Measurements from ENCODE around the gene LBHD1. TPM values are rescaled to one million over a fixed set of nuclear protein-coding genes. Genes with fewer than 3 reads are reported as not detected.
"Not testable (repeated sequence)": the region's sequence is repeated elsewhere in the genome, so short reads cannot be mapped to it uniquely, and the experiment has no call there.

LBHD1 gene
- polyA plus RNA-seq, 3 donors, result 8.6 to 11.6 (median 10.6) TPM

DNA sequence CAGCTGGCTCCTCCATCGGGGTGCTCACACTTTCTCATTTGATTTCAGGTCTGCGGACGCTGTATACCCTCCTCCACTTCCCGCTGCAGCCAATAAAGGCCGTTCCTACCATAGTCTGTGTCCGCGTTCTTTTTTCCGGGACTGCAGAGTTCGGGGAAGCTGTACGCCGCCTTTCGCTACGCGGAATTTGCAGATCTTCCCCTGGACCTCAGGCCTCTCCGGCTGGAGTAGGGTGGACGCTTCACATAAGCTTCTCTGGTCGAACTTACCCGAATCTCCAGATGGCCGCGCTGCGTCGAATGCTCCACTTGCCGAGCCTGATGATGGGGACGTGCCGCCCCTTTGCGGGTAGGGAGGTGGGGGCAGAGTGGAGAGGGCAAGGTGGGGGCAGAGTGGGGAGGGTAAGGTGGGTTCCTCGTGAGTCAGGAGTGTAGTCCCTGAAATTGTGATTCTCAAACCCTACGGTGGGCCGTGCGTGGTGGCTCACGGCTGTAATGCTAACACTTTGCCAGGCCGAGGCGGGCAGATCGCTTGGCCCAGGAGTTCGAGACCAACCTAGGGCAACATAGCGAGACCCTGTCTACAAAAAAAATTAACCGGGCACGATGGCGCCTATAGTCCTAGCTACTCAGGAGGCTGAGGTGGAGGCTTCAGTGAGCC is 6.3 kb downstream of the LBHD1 start:
- DNase-seq, result peak; percentile 70

DNA sequence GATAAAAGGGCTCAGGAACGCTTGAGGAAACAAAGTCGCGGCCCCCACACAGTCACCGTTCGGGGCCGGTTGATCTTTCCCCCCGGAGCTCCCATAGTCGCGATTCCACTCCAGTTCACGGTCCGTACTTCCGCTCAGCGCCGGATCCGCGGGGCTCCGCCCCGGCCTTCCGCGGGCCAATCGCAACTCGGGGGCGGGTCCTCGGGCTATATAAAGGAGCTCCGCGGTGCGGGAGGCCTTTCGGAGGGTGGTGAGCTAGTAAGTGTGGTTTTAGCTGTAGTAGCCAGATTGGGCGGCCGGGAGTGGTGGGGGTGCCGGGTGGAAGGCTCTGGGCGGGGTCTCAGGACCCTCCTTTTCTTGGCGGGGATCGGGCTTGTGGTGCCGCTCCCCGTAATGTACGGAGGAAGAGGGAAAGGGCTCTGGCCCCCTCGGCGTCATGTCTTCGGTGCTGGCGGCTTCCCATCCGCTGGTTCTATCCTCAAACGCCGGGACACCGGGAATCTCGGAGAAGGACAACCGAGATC is 6.9 kb downstream of the LBHD1 start, which contains the start of the genes C11orf98 and CSKMT:
Gene C11orf98, minus strand, starts transcription at position 136 of the 524 bp plus-strand sequence. Its CDS starts 41 bp downstream, at position 95.
Gene CSKMT, plus strand, starts transcription at position 238 of the 524 bp plus-strand sequence. CDS start 568 bp downstream, outside the sequence.
- peak; percentile 96 for DNase-seq

DNA sequence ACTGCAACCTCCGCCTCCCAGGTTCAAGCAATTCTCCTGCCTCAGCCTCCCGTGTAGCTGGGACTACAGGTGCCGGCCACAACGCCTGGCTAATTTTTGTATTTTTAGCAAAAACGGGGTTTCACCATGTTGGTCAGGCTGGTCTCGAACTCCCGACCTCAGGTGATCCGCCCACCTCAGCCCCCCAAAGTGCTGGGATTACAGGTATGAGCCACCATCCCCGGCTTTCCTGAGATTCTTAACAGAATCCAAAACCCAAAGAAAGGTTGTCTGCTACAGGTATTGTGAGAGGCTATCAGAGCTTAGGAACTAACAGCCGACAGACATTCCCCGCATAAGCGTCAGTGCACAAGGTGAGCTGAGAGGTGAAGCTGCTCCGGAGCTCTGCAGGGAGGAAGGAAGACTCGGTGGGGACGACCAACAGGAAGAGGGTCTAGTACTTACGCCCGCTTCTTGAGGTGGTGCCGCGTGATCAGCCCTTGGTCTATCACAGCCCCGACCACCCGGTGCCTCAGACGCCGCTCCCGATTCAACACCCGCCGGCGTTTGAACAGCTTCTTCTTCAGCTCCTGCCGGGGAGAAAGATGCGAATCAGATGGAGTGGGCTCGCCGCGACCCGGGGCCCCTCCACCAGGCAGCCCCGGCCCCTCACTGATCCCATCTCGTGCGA is 7.5 kb downstream of the LBHD1 start:
- peak; percentile 73 for DNase-seq

DNA sequence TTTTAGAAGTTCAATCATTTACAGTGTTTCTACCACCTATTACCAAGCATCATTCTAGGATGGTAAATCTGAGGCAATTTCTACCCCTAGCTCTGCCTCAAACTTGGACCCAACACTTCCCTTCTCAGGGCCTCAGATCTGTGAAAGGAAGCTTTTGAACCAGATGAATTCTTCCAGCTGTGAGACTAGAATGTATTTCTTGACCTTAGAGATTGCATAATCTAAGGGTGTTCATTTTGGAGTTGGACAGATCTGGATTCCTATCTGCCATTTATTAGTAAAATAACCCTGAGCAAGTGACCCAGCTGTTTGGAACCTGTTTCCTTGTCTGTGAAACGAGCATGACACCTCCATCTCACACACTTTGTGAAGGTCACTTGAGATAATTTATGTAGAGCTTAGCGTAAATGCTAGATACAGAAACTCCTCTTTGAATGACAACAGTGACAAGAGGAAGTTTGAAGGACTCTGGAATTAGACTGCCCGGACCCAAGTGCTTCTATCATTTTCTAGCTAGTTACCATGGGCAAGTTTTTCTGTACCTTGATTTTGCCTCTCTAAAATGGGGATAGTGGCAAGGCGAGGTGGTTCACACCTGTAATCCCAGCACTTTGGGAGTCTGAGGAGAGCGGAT is 15.2 kb downstream of the LBHD1 start:
- no peak for DNase-seq

DNA sequence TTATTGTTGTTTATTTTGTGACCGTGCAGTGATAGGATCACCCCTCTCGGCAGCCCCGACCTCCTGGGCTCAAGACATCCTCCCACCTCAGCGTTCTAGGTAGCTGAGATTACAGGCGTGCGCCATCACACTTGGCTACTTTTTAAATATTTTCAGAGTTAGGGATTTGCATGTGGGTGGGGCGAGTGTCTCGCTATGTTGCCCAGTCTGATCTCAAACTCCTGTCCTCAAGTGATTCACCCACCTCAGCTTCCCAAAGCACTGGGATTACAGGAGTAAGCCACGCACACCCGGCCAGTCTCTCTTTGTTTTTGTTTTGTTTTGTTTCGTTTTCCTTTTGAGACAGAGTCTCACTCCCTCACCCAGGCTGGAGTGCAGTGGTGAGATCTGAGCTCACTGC is 17.8 kb downstream of the LBHD1 start:
- no peak for DNase-seq

DNA sequence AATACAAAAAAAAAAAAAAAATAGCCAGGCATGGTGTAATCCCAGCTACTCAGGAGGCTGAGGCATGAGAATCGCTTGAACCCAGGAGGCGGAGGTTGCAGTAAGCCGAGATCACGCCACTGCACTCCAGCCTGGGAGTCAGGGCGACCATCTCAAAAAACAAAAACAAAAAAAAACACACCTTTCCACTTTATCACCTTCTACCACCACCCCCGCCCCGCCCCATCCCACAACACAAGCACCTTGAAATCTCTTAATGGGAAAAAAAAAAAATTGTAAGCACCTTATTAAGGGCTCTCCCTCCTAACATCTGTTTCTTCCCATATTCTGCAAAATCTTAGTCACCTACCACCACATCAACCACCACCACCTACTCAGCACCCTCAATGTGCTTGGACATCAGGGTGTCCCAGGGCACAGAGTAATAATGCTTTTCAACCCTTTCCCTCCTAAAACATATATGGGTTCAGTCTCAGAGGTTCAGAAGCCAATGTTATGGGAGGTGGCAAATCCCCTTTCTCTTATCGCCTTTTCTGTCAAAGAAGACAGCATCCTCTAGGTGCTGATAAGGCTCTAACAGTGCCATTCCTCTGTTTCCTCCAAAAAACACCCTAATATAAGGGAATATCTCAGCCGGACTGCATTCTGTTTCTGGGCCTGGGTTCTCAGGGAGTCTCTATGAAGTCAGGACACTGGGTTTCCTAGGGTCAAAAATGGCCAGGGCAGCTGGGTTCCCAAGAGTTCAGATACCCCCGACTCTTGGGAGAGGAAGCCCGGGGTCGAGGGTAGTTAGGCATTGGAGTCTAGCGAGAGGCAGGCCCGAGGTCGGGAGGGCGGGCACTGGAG is 19.7 kb downstream of the LBHD1 start:
- no peak for DNase-seq

DNA sequence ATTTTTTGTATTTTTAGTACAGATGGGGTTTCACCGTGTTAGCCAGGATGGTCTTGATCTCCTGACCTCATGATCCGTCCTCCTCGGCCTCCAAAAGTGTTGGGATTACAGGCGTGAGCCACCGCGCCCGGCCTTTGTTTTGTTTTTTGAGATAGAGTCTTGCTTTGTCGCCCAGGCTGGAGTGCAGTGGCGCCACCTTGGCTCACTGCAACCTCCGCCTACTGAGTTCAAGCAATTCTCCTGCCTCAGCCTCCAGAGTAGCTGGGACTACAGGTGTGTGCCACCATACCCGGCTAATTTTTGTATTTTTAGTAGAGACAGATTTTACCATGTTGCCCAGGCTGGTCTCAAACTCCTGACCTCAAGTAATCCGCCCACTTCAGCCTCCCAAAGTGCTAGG is 21.8 kb downstream of the LBHD1 start:
- DNase-seq, result not testable (repeated sequence)

DNA sequence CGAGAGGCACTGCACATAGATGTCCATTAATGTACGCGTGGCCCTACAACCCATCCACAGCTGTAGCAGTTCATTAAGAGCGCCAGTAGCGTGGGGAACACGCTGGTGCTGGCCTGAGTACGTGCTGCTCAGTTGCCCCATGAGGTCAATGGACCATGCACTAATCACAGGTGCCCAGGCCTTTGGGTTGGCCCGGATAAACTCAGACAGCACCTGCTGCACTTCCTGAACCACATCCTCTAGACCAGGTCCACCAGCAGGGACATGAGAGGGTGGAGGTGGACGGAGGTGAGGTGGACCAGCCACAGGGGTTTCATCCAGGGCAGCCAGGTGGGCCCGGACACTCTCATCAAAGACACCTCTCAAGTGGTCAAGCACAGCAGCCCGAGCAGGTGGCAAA is 22.6 kb downstream of the LBHD1 start:
- no peak for DNase-seq

DNA sequence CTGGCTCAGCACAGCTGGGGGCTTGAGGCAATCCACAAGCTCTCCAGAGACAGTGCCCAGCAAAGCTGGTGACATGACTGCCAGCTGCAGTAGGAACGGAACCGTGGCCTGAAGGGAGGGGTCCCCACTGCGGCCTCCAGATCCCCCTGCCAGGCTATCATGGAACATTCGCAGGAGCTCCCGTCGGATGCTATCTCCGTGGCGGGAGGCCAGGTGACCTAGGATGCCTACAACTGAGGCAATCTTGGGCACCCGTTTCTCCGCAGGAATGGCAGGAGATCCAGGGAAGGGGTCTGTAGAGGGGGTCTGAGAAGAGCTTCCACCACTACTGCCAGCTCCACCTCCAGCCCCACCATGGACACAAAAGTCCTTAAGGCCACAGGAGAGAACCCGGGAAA is 23.1 kb downstream of the LBHD1 start:
- no peak for DNase-seq

DNA sequence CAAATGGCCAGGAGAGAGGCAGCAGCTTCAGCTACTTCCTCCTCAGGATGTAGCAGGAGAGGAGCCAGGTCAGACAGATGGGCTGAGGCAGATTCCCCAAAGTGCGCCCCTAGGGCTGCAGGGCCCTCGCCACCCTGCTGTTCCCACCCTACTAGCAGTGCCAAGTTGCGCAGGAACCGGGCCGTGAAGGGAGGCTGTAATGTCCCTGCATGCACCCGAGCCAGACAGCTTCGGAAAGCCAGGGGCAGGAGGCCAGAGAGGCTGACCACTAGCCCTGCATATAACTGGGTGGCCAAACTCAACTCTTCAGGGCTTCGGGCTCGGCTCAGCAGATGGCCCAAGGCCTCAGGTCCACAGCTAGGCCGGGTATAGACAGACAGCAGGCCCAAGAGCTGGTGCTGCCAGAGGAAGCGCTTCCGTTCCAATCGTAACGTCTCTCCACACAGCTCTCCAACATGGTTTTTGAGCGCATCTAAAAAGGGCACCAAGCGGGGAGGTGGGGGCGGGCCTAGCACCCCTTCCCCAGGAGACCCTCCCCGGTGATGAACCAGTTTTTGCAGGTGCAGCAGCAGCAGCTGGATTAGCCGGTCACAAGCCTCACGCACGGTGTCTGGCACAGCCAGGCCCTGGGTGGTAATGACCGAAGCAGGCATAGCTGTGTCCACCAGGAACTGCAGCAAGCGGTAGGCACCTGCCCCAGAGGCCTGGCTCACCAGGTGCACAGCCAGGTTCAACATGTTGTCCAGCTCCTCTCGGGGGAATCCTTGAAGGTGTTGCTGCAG is 23.7 kb downstream of the LBHD1 start:
- no peak for DNase-seq

DNA sequence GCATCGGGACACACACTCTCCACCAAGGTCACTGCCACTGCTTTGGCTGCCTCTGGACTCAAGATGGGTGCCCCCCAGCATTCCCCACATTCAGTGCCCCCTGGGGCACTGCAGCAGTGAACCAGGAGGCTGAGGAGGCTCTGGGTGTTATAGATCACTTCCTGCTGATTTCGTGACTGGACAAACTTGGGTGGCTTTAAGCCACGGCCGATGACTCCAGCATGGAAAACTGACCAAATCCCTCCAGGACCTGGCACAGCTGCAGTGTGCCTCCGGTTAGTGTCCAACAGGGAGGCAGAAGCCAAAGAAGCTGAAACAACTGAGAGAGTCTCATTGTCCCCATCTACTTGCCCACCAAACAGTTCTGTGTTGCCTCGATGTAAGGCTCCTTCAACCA is 24.5 kb downstream of the LBHD1 start:
- no peak for DNase-seq

DNA sequence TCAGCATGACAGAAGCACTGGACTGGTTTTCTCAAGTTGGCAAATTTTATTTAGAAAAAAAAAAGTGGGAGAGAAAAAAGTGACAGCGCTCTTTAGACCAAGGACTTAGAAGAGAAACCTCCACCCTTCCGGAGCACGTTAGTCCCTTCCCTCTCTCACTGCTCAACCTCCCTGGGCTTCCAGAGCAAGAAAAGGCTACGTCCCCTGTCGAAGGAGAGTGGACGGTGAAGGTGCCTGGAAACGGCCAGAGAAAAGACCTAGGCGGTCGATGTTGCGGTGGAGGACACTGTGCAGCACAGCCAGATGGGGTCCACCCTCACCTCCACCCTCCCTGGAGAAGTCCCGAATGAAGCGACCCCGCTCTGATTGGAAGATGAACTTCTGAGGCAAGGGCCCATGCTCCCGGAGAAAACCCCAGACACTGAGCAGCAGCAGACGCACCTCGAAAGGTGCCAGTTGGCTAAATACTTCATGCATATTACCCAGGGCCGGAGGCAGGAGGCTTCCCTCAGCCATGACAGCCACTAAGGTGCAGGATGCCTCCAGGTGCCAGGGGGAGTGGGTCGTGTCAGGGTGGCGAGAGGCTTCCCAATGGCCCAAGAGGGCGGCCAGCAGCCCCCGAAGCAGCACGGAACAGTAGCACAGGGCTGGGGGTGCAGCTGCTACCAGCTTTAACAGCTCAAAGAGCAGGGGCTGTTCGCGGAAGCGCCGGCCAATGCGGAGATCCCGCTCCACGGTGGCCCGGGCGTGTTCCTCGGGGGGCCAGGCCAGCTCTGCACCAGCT is 25.1 kb downstream of the LBHD1 start:
- no peak for DNase-seq

DNA sequence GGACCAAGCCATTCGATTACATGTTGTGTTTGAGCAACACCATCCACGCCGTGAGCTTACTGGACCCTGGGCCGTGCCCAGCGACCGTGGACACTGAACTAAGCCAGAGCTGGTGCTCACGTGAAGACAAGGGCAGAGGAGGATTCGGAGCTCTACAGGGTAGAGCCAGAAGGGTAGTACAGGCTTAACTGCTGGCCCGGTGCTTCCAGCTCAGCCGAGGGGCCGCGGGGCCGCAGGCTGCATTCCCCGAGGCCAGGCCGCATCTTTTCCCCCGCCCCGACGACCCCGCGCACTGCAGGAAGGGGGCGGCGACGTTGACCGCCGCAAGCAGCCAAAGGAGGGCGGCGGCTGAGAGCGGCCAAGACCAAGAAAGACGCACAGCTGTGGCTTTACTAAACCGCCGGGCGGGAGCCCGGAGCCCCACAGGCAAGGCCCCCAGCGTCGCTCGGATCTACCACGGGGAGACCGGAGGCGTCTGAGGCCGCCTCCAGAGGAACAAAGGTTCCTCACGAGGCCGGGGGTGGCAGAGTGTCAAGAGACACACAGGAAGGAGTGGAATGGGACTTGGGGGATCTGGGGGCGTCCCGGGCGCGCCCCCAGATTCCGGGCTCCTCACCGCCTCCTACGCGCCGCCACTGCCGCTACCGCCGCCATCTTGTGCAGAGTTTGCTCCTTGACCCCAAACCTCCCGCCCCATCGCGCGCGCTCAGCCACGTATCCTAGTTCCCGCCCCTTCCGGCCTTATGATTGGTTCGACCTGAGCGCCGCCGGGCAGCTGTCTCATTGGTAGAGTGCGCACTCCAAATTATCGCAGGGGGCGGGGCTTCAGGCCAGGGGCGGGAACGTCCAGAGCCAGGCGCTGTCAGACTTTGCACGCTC is 25.9 kb downstream of the LBHD1 start, which contains the start of gene GANAB:
Gene GANAB, minus strand, starts transcription at position 668 of the 879 bp plus-strand sequence. Its CDS starts 14 bp downstream, at position 654.
- DNase-seq, result peak; percentile 99

DNA sequence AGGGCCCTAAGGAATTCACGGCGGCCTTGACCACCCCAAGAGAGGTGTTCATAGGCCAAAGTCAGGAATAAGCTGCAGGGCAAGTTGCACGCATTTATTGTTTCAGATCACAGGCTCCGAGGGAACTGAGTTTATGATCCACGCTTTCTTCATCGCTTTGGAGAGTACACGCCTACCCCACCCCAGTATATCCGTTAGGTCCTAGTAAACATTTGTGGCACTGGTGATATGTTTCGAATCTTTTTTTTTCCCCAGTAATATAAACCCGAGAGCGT is 26.5 kb downstream of the LBHD1 start:
- DNase-seq, result no peak

DNA sequence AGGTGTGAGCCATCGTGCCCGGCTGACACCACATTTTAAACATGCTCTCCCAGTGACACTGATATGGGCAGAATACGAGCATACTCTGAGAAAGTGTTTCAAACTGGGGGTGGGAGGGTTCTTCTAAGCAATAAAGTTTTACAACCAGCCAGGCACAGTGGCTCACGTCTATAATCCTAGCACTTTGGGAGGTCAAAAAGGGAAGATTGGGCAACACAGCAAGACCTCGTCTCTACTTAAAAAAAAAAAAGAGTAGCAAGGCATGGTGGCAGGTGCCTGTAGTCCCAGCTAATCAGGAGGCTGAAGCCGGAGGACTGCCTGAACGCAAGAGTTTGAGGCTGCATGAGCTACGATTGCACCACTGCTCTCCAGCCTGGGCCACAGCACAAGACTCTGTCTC is 27.8 kb downstream of the LBHD1 start:
- DNase-seq, result no peak

DNA sequence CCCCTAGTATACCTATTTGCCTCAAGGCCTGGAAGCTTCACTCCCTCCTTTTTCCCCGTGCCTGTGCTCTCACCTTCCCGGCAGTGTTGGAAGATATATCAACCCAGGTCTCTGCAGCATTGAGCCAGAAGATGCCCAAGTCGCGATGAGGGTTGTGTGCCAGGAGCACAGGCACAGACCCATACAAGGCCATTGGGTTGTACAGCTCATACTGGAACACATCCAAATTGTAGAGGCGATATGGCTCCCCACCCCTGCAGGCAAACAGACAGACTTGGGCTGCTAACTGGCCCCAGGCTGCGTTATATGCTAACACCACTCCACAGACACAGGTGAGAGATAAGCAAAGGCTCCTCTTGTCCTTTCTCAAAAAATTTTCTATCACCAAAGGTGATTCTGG is 39.6 kb downstream of the LBHD1 start:
- no peak for DNase-seq

DNA sequence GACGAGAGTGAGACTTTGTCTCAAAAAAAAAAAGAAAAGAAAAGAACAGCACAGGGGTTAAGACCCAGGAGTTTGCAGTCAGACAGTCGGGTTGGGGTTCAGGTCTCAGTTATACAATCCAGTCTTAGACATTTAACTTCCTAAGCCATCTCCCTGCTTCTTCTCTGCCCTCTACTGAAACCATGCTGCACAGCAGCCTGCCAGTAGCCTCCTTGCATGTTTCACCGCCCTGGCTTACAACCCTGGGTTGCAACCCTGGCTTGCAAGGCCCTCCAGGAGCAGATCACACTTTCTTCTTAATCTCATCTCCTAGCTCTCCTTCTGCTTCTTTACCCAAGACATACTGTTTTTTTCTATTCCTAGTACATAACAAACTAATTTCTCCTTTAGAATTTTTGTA is 44.4 kb downstream of the LBHD1 start:
- no peak for DNase-seq

DNA sequence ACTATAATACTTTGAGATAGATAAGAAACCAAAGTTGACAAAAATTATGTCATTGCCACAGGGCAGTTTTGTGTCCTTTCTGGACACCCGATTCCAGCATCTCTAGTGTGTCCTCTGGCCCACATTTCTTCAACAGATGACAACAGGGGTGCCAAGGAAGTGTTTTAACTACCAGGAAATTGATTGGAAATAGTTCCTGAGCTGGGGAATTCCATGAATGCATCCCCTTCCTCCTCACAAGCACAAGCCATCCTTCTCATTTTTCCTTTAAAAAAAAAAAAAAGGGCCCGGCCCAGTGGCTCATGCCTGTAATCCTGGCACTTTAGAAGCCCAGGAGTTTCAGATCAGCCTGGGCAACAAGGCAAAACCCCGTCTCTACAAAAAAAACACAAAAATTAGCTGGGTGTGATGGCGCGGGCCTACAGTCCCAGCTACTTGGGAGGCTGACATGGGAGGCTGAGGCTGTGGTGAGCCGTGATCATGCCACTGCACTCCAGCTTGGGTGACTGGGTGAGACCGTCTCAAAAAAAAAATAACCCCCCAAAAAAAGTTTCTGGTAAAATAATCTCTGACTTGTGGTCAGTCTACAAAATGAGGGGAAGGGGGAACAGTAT is 49.5 kb downstream of the LBHD1 start:
- no peak for DNase-seq
